Right lung (tissue), 5 donors: ENCODE results near the gene MYD88. TPM values are rescaled to one million over a fixed set of nuclear protein-coding genes. Genes with fewer than 3 reads are reported as not detected.

Experiments used
- DNase-seq, 2 donors: peaks; one replicate each; pipeline ENCODE4 v3.0.0-alpha.2; 2013
- polyA plus RNA-seq, 5 donors: library from polyadenylated mRNA; unstranded; fragments of 120-200 nt; gene quantifications; one replicate each; pipeline versions ENCODE4 v1.2.1 to v1.2.3, GENCODE V29; 2013; ENCODE audit warnings: inconsistent platforms in 1 of 5, low replicate concordance in 1 of 5; ENCODE audit not compliant: insufficient read length in 5 of 5, insufficient read depth in 1 of 5

The MYD88 gene
- polyA plus RNA-seq, 5 donors: 38.4 to 43.9 (median 41.6) TPM

DNA sequence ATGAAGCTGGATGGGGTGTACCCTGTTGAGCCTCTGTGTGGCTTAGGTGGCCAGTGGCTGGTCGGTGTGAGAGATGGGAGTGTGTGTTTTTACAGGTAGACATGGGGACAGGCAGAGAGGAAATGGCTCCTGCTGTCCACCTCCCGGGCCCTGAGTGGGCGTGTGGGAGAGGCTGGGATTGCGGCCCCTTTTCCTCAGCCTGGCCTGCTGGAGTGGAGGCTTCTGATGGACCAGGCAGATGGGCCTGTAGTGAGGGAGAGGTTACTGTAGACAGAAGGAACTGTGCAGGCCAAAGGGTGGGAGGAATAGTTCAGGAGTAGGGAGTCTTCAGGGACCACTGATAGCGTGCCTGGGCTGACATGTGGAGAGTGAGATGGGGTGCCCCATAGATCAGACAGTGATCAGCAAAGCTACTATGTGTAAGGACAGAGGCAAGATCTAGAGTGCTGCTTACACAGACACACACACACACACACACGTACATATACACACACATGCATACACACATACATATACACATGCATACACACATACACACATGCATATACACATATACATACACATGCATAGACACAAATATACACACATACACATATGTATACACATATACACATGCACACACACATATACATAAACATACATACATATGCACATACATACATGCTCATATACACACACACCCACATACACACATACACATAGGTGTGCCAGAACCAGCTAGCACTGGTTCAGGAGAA lies 28.0 kb upstream of the MYD88 start:
- DNase-seq: no peak

GRCh38 chr3:38111201-38111600 lies 27.3 kb upstream of the MYD88 start:
- DNase-seq: no peak

DNA sequence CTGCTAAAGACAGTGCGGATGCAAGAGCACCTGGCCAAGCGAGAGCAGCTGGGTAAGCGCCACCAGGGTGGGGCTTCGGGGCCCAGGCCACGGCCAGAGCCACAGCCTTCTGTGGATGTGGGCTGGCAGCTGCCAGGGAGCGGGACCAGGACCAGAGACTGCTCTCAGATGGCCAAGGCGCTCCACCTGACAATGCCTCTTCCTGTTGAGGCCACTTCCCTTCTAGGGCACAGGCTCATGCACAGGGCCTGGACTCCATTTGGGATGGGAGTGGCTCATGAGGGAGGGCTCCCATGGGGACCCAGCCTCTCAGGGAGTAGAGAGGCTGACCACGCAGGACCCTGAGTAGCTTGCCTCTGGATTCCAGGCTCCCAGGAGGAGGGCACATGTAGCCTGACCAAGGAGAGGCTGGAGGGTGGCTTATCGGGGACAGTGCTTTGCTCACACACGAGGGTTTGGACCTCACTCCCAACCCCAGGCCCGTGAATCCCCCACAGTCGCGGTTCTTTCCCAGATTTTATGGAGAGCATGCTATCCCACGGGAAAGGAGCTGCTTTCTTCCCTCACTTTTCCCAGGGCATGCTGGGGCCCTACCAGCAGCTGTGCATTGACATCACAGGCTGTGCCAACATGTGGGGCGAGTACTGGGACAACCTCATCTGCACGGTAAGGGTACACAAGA lies 26.6 kb upstream of the MYD88 start:
- DNase-seq: no peak

- DNase-seq: no peak
Measured at GRCh38 chr3:38112378-38112761, 26.1 kb upstream of the MYD88 start.

- DNase-seq: no peak
Measured at GRCh38 chr3:38114052-38114874, 24.2 kb upstream of the MYD88 start.

DNA sequence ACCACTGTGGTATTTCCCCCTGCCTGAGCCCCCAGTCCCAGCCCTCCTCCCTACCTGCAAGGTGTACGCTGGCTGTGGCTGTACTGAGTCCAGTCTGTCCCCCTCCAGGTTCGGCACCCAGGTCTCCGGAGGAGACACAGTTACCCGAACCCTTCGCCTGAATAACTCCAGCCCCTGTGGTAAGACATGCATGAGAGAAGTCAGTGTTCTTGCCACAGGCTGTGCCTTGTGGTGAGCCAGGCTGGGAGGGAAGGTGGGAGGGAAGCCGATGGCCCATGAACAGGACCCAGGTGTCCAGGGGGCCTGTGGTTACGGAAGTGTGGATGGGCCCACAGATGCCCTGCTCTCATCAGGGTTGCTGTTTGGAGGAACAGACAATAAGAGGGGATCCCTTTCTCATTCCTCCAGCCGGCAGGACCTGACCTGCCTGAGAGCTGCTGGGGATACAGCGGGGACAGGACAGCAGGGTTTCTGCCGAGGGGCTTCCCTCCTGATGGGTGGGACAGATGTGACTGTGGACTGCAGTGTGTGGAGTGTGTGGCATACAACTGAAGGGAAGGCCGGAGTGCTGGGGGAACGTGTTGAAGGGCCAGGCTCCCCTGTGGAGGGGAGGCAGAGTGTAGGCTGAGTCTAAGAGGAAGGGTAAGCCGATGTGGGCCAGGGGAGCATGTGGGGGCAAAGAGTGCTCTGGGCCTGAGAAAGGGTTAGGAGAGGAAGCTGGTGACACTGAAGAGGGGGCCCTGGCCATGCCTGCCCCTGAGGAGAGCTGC lies 23.4 kb upstream of the MYD88 start:
- no peak for DNase-seq

GRCh38 chr3:38115645-38116427 lies 22.6 kb upstream of the MYD88 start:
- no peak for DNase-seq

GRCh38 chr3:38116471-38117162 lies 21.8 kb upstream of the MYD88 start:
- no peak for DNase-seq

DNA sequence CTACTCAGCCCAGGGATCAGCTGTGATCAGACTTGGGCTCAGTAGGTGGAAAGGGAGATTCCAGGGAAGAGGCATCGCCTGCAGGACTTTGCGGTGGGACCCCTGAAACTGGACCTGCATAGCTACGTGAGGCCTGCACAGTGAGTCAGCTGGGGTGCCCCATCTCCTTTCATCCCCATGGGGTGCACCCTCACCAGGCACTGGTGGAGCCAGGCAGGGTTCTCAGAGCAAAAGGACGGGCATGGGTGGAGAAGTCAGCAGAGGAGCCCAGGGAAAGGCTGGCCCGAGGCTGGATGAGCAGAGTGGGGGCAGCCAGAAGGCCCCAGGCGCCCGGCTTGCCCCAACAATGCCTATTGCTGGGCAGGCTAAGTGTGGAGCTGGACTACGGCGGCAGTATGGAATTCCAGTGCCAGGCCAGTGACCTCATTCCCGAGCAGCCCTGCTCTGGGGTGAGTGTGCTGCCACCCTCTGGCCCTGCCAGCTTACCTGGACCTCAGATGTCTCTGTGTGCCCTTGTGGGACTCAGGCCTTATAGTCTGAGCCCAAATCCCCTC lies 21.2 kb upstream of the MYD88 start:
- no peak for DNase-seq

- peak in 1 of 2 donors; percentile 32 for DNase-seq
Measured at GRCh38 chr3:38117748-38118420, 20.6 kb upstream of the MYD88 start.

DNA sequence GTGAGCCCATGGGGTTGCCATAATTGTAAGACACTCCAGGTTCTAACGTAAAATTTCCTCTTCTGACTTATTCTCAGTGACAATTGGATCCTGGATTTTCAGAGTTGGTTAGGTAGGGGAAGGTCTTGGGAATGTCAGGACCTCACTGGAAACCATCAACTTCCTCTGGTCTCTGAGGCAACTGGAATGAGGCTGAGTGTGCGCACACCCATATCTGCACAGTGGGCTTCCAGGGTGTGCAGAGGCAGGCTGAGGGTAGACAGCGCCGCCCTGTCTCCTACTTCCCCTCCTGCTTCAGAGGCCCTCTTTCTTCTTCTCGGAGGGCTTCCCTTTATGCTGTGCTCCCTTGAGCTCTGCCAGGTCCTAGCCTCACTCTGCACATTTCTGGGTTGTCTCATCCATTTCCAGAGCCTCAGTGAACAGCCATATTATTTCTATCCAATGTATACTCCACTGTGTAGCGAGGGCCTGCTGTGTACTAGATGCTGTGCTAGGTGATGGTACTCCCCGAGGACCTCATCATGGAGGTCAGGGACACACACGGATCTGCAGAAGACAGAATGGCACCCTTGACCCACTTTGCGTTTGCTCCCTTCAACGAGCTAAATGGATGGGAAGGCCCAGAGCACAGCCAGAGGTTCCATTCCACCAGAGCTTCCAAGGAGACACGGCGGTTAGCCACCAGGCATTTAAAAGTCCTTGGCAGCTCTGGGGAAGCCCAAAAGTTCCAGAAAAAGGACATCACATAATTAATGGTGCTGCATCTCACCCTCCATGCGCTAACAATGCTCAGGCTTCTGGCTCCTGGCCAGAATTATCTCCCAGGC lies 19.8 kb upstream of the MYD88 start:
- DNase-seq: no peak

GRCh38 chr3:38119248-38119544 lies 19.3 kb upstream of the MYD88 start:
- DNase-seq: no peak

GRCh38 chr3:38119821-38120692 lies 18.4 kb upstream of the MYD88 start:
- no peak for DNase-seq

DNA sequence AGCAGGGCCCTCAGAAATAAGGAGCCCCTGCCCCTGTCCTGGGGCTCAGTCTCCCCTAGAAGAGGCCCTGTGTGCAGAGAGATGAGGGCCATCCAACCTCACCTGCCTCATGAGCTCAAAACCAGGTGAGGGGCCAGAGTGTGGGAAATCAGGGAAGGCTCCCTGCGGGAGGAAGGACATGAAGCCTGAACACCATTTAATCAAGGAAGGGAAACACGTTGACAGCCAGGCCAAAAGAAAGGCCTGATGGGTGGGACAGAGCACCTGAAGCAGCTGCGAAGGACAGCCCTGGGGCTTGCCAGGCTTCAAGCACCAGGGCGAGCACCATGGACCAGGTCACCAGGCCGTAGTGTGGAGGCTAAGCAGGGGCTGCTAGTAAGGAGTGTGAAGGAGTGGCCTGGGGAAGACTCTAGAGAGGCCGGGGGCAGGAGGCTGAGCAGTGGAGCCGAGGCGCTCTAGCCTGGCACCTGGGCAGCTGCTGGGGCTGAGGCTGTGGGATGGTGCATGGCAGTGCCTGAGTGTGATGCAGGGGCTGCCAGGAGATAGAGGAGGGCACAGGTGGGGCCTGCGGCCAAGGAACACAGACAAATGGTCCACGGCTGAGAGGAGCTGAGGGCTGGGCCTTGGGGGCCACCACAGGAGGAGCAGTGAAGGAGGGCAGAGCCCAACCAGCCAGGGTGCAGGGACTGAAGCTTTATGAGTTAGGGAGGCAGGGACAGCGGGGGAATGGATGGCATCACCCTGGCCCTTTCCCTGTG lies 17.6 kb upstream of the MYD88 start:
- no peak for DNase-seq

- DNase-seq: no peak
Measured at GRCh38 chr3:38121451-38121831, 17.0 kb upstream of the MYD88 start.

- DNase-seq: no peak
Measured at GRCh38 chr3:38121832-38122461, 16.5 kb upstream of the MYD88 start.
